ENCODE results near the gene POLR2L. TPM values are rescaled to one million over a fixed set of nuclear protein-coding genes. Genes with fewer than 3 reads are reported as not detected.

POLR2L gene
- total and polyA plus RNA-seq, 2 of the 13 experiments (the other 11 are each of a cell fraction or from before 2014, with no cell fraction given): 104 to 114 TPM

GRCh38 chr11:868802-869201 lies 26.5 kb upstream of the POLR2L start (continued):
- no peak for TF ChIP-seq RBAK (CRISPR knock-in tag; IDR thresholded peaks at IDR 0.05)
- no peak for TF ChIP-seq HDAC1 (CRISPR knock-in tag; IDR thresholded peaks at IDR 0.05)
- no peak for TF ChIP-seq ZSCAN12 (CRISPR knock-in tag; IDR thresholded peaks at IDR 0.05)

GRCh38 chr11:868394-868793 lies 26.1 kb upstream of the POLR2L start:
- in situ Hi-C loops (cut with HindIII; ENCODE audit: extremely low pct_ligation_motif_present, low pct_unique_long_range_greater_than_20kb) (no loop called here), intact Hi-C loops (cut with micrococcal nuclease; ENCODE audit: unreplicated experiment) (no loop called here)
- Histone ChIP-seq H2AFZ (ENCODE audit: low read length) (no peak overlapping the region), H3K4me2 (ENCODE audit: low read depth, low read length) (no peak overlapping the region), H4K20me1 (ENCODE audit: insufficient read depth, low read length) (no peaks in the 10 kb centered on the region), H3K9me3 (ENCODE audit: low read length) (no peaks in the 10 kb centered on the region), H3K9ac (ENCODE audit: insufficient read depth, low read depth, low read length) (no peak overlapping the region), H3K27ac (ENCODE audit: extremely low read length, insufficient read depth, low read length) (no peak overlapping the region), H3K36me3 (replicated peaks in 1 of 2; ENCODE audit: control insufficient read depth in 1 of 2, insufficient read depth in 2 of 2, low read length in 2 of 2) (peaks cover 2 to 6% of the 10 kb centered on the region in 2 experiments; a peak in 2 of 5 replicates), H3K4me1 (ENCODE audit: insufficient read depth, low read length) (0 out of 2 replicates have a peak, but pooled peaks cover 8% of the 10 kb centered on the region), H3K79me2 (ENCODE audit: insufficient read depth, low read length) (no peaks in the 10 kb centered on the region), H3K4me3 (replicated peaks in 1 of 3; ENCODE audit: insufficient read depth in 1 of 3, low read depth in 2 of 3, low read length in 3 of 3) (no peak overlapping the region), H3K27me3 (ENCODE audit: control insufficient read depth in 1 of 2, insufficient read depth in 2 of 2, low read length in 2 of 2) (no peaks in the 10 kb centered on the region)
- ChIA-PET CTCF (ENCODE audit: low intra/inter-chr PET ratio, low total read pairs) (no interaction called here), POLR2A (interaction anchor here (0.6 kb wide), 1 partner anchor 25 kb away, joined by 3 read pairs; no protein-coding TSS in a partner anchor)
- no peak for FAIRE-seq
- no peak for TF ChIP-seq KAT8 (CRISPR knock-in tag; IDR thresholded peaks at IDR 0.05)
- TF ChIP-seq ZNF572 (CRISPR knock-in tag; IDR thresholded peaks at IDR 0.05): no peak
- no peak for TF ChIP-seq CHCHD3 (CRISPR knock-in tag; IDR thresholded peaks at IDR 0.05)
- TF ChIP-seq RBAK (CRISPR knock-in tag; IDR thresholded peaks at IDR 0.05): no peak
- ATAC-seq: no peak
- 89% methylated on average over 9 of the region's 17 CpGs for WGBS (ENCODE audit: low lambda C conversion rate)
- no peak for DNase-seq (ENCODE audit: low spot score)
- no TSS peak for BruUV-seq (replicated peaks)

GRCh38 chr11:867856-868358 lies 25.6 kb upstream of the POLR2L start:
- TF ChIP-seq IRF9 (CRISPR knock-in tag; IDR thresholded peaks at IDR 0.05; ENCODE audit: borderline replicate concordance): no peak
- TF ChIP-seq RBM22 (optimal IDR thresholded peaks at IDR 0.05; ENCODE audit: low read length): peak; percentile 23
- peak; percentile 7; the same call in 1 of the 2 replicates for TF ChIP-seq POLR2AphosphoS5 (IDR thresholded peaks at IDR 0.05; ENCODE audit: low read depth, low read length)
- Histone ChIP-seq H2AFZ (ENCODE audit: low read length) (no peak overlapping the region), H3K79me2 (ENCODE audit: insufficient read depth, low read length) (no peaks in the 10 kb centered on the region), H3K9me3 (ENCODE audit: low read length) (no peaks in the 10 kb centered on the region), H3K9ac (ENCODE audit: insufficient read depth, low read depth, low read length) (no peak overlapping the region), H3K4me2 (ENCODE audit: low read depth, low read length) (no peak overlapping the region), H3K27me3 (ENCODE audit: control insufficient read depth in 1 of 2, insufficient read depth in 2 of 2, low read length in 2 of 2) (no peaks in the 10 kb centered on the region), H3K4me3 (replicated peaks in 1 of 3; ENCODE audit: insufficient read depth in 1 of 3, low read depth in 2 of 3, low read length in 3 of 3) (no peak overlapping the region), H4K20me1 (ENCODE audit: insufficient read depth, low read length) (no peaks in the 10 kb centered on the region), H3K27ac (ENCODE audit: extremely low read length, insufficient read depth, low read length) (no peak overlapping the region), H3K36me3 (replicated peaks in 1 of 2; ENCODE audit: control insufficient read depth in 1 of 2, insufficient read depth in 2 of 2, low read length in 2 of 2) (peaks cover 2 to 6% of the 10 kb centered on the region in 2 experiments; a peak in 2 of 5 replicates), H3K4me1 (ENCODE audit: insufficient read depth, low read length) (0 out of 2 replicates have a peak, but pooled peaks cover 8% of the 10 kb centered on the region)
- in situ Hi-C loops (cut with HindIII; ENCODE audit: extremely low pct_ligation_motif_present, low pct_unique_long_range_greater_than_20kb) (no loop called here), intact Hi-C loops (cut with micrococcal nuclease; ENCODE audit: unreplicated experiment) (no loop called here)
- ChIA-PET POLR2A (interaction anchor here (0.6 kb wide), 1 partner anchor 24 kb away, joined by 3 read pairs; no protein-coding TSS in a partner anchor), CTCF (ENCODE audit: low intra/inter-chr PET ratio, low total read pairs) (no interaction called here)
- no TSS peak for BruUV-seq (replicated peaks)
- 98% methylated on average over 6 of the region's 8 CpGs for WGBS (ENCODE audit: low lambda C conversion rate)
- FAIRE-seq (no peak), DNase-seq (ENCODE audit: low spot score) (no peak), ATAC-seq (no peak)
